Panc1 (cell line): Measurements from ENCODE around the gene BEGAIN. TPM values are rescaled to one million over a fixed set of nuclear protein-coding genes. Genes with fewer than 3 reads are reported as not detected.

Experiments used
- ATAC-seq: fragments of 200-7000 bp; cut with Tn5 transposase; 2 replicates; pipeline ENCODE4 v1.9.1; 2020; ENCODE audit warnings: mild to moderate bottlenecking, moderate library complexity
- BruUV-seq: library from RNA; stranded (reverse); fragments of 400-500 nt; replicated peaks from 2 replicates; lab custom pipeline; 2021; lab: Mats Ljungman, UMichigan
- CTCF ChIA-PET: fragments of 300-600 bp; sonication (Branson Sonifier 250); formaldehyde crosslinking; loops from one replicate; lab custom pipeline; 2022; ENCODE audit warnings: antibody characterized with exemption; lab: Charles Lee
- POLR2A ChIA-PET: fragments of 300-600 bp; sonication (Branson Sonifier 250); formaldehyde crosslinking; loops from one replicate; lab custom pipeline; 2022; ENCODE audit warnings: antibody characterized with exemption; lab: Charles Lee
- DNase-seq: peaks from one replicate; pipeline ENCODE4 v3.0.0-alpha.2; 2010; ENCODE audit warnings: low read depth, low spot score
- H3K27ac ChIP-seq: 2 replicates; pipeline ENCODE4 v1.5.1; 2011; ENCODE audit warnings: mild to moderate bottlenecking, low read length, inconsistent platforms
- H3K27me3 ChIP-seq: fragments of 200-500 bp; sonication (Bioruptor generic); 2 replicates; pipeline ENCODE4 v1.6.0; 2014; ENCODE audit warnings: low read length, inconsistent platforms; ENCODE audit not compliant: control insufficient read depth, insufficient read depth
- H3K36me3 ChIP-seq: fragments of 200-500 bp; sonication (Bioruptor generic); 2 replicates; pipeline ENCODE4 v1.5.1; 2014; ENCODE audit warnings: inconsistent platforms, mild to moderate bottlenecking, low read length, moderate library complexity; ENCODE audit not compliant: control insufficient read depth, insufficient read depth
- H3K4me1 ChIP-seq: 2 replicates; pipeline ENCODE4 v1.5.1; 2011; ENCODE audit warnings: inconsistent platforms, mild to moderate bottlenecking, low read length, moderate library complexity; ENCODE audit not compliant: control insufficient read depth, insufficient read depth
- H3K4me3 ChIP-seq, 2 experiments: 2 replicates each; pipeline ENCODE4 v1.5.1; 2011 to 2012; ENCODE audit warnings: low read depth in 2 of 2, low read length in 2 of 2, mild to moderate bottlenecking in 2 of 2, inconsistent platforms in 1 of 2, moderate library complexity in 1 of 2
- H3K9me3 ChIP-seq: fragments of 200-500 bp; sonication (Bioruptor generic); 2 replicates; pipeline ENCODE4 v1.5.1; 2014; ENCODE audit warnings: low read depth, mild to moderate bottlenecking, inconsistent platforms, low read length, moderate library complexity; ENCODE audit not compliant: control insufficient read depth, insufficient read depth
- CTCF ChIP-seq: fragments of 450-650 bp; IDR thresholded peaks from 2 replicates; pipeline ENCODE4 v1.5.1; 2017; ENCODE audit warnings: mild to moderate bottlenecking
- POLR2AphosphoS5 ChIP-seq: IDR thresholded peaks from 2 replicates; pipeline ENCODE4 v1.6.1; 2012; ENCODE audit warnings: mild to moderate bottlenecking, low read depth, low read length, moderate library complexity
- SIN3A ChIP-seq: IDR thresholded peaks from 2 replicates; pipeline ENCODE4 v1.6.1; 2012; ENCODE audit warnings: low read depth, mild to moderate bottlenecking, low read length, moderate library complexity, borderline replicate concordance; ENCODE audit not compliant: insufficient read depth
- TCF7L2 ChIP-seq: IDR thresholded peaks from 2 replicates; pipeline ENCODE4 v1.6.1; 2011; ENCODE audit warnings: mild to moderate bottlenecking, low read depth, low read length, inconsistent platforms
- in situ Hi-C: cut with HindIII; loops from 2 replicates; pipeline ENCODE4 v1.10.0; 2016; ENCODE audit warnings: low sequenced_read_pairs, low pct_unique_long_range_greater_than_20kb
- intact Hi-C: fragments of 100-400 bp; cut with micrococcal nuclease; formaldehyde crosslinking; loops from one replicate; pipeline ENCODE4 v1.10.0; 2022; ENCODE audit not compliant: unreplicated experiment
- total RNA-seq: library from RNA; stranded (reverse); gene quantifications from one replicate; pipeline ENCODE4 v1.2.1, GENCODE V29; 2021; ENCODE audit not compliant: unreplicated experiment
- TF ChIP-seq, protein P1 (sequence below), 2 experiments: IDR thresholded peaks; 2 replicates each; pipeline ENCODE4 v1.6.1; 2011 to 2012; ENCODE audit warnings: low read depth in 2 of 2, control low read depth in 1 of 2, low read length in 1 of 2, mild to moderate bottlenecking in 1 of 2, moderate library complexity in 1 of 2; ENCODE audit not compliant: insufficient read depth in 1 of 2

The BEGAIN gene
- total RNA-seq, 1 experiment from 2014 or later: 26.5 TPM

GRCh38 chr14:100526632-100527031, 60.6 kb downstream of the BEGAIN start:
- BruUV-seq: no TSS peak
- TF ChIP-seq TCF7L2 (no peak), POLR2AphosphoS5 (no peak), SIN3A (no peak), CTCF (no peak)
- TF ChIP-seq, protein P1, sequence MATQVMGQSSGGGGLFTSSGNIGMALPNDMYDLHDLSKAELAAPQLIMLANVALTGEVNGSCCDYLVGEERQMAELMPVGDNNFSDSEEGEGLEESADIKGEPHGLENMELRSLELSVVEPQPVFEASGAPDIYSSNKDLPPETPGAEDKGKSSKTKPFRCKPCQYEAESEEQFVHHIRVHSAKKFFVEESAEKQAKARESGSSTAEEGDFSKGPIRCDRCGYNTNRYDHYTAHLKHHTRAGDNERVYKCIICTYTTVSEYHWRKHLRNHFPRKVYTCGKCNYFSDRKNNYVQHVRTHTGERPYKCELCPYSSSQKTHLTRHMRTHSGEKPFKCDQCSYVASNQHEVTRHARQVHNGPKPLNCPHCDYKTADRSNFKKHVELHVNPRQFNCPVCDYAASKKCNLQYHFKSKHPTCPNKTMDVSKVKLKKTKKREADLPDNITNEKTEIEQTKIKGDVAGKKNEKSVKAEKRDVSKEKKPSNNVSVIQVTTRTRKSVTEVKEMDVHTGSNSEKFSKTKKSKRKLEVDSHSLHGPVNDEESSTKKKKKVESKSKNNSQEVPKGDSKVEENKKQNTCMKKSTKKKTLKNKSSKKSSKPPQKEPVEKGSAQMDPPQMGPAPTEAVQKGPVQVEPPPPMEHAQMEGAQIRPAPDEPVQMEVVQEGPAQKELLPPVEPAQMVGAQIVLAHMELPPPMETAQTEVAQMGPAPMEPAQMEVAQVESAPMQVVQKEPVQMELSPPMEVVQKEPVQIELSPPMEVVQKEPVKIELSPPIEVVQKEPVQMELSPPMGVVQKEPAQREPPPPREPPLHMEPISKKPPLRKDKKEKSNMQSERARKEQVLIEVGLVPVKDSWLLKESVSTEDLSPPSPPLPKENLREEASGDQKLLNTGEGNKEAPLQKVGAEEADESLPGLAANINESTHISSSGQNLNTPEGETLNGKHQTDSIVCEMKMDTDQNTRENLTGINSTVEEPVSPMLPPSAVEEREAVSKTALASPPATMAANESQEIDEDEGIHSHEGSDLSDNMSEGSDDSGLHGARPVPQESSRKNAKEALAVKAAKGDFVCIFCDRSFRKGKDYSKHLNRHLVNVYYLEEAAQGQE (IDR thresholded peaks at IDR 0.05; ENCODE audit: insufficient read depth in 1 of 2, low read depth in 2 of 2, low read length in 1 of 2): no peak
- Histone ChIP-seq H3K4me3 (no peak overlapping the region), H3K27ac (no peak overlapping the region), H3K27me3 (no peaks in the 10 kb centered on the region), H3K9me3 (no peaks in the 10 kb centered on the region), H3K4me1 (no peaks in the 10 kb centered on the region; the same call in 1 of the 2 replicates), H3K36me3 (no peaks in the 10 kb centered on the region)
- in situ Hi-C loops: no loop called here
- intact Hi-C loops: loop anchor here (10.0 kb wide), 1 partner anchor 82 kb away; no protein-coding TSS in a partner anchor
- DNase-seq (no peak), ATAC-seq (no peak)
- CTCF ChIA-PET: no interaction called here
- POLR2A ChIA-PET: no interaction called here

DNA sequence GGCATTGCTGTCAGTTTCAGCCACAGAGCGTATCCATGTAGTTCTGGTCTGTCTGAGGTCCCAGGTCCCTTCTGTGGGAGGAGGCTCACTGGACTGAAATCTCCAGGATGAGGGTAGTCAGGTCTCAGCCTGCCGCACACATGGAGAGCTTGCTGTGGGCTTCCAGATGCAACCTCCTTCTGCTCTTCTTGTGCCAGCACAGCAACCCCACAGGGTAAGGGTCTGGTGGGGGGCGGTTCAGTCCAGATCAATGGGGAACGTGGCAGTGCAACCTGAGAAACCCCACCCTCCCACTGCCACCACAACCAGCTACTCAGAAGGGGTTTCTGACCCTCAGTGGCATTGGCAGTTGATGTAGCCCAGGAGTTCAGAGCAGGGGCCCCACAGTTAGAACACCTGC, 61.2 kb downstream of the BEGAIN start:
- no peak for TF ChIP-seq TCF7L2
- no peak for TF ChIP-seq CTCF
- TF ChIP-seq SIN3A: no peak
- no TSS peak for BruUV-seq
- ATAC-seq: no peak
- DNase-seq: no peak
- POLR2A ChIA-PET: no interaction called here
- Histone ChIP-seq H3K27ac (no peak overlapping the region), H3K4me1 (no peaks in the 10 kb centered on the region; the same call in 1 of the 2 replicates), H3K27me3 (no peaks in the 10 kb centered on the region), H3K9me3 (no peaks in the 10 kb centered on the region), H3K36me3 (no peaks in the 10 kb centered on the region), H3K4me3 (no peak overlapping the region)
- in situ Hi-C loops: no loop called here
- intact Hi-C loops: loop anchor here (10.0 kb wide), 1 partner anchor 81 kb away; no protein-coding TSS in a partner anchor
- CTCF ChIA-PET: no interaction called here
